Coronary artery (tissue), 2 donors: ENCODE measurements around the gene KLHDC4.

Experiments used
- DNase-seq: peaks from one replicate; pipeline ENCODE4 v3.0.0-alpha.2; 2017; ENCODE audit warnings: low spot score
- H3K27ac ChIP-seq, 2 donors: fragments of 200-600 bp; sonication (generic); one replicate each; pipeline ENCODE4 v1.5.1; 2016 to 2019
- H3K4me3 ChIP-seq: fragments of 200-600 bp; sonication (generic); 2 replicates; pipeline ENCODE4 v1.5.1; 2016; ENCODE audit warnings: mild to moderate bottlenecking, moderate library complexity
- TF ChIP-seq, protein P1 (sequence below): fragments of 200-600 bp; sonication (generic); IDR thresholded peaks from one replicate; pipeline ENCODE4 v1.5.1; 2019; ENCODE audit warnings: antibody characterized with exemption

The KLHDC4 gene

GRCh38 chr16:87680272-87680644, 85.5 kb downstream of the KLHDC4 start:
- H3K27ac ChIP-seq = no peak overlapping the region
- no peak for DNase-seq
- TF ChIP-seq, protein P1, sequence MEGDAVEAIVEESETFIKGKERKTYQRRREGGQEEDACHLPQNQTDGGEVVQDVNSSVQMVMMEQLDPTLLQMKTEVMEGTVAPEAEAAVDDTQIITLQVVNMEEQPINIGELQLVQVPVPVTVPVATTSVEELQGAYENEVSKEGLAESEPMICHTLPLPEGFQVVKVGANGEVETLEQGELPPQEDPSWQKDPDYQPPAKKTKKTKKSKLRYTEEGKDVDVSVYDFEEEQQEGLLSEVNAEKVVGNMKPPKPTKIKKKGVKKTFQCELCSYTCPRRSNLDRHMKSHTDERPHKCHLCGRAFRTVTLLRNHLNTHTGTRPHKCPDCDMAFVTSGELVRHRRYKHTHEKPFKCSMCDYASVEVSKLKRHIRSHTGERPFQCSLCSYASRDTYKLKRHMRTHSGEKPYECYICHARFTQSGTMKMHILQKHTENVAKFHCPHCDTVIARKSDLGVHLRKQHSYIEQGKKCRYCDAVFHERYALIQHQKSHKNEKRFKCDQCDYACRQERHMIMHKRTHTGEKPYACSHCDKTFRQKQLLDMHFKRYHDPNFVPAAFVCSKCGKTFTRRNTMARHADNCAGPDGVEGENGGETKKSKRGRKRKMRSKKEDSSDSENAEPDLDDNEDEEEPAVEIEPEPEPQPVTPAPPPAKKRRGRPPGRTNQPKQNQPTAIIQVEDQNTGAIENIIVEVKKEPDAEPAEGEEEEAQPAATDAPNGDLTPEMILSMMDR = no peak
- H3K4me3 ChIP-seq = no peak overlapping the region

DNA sequence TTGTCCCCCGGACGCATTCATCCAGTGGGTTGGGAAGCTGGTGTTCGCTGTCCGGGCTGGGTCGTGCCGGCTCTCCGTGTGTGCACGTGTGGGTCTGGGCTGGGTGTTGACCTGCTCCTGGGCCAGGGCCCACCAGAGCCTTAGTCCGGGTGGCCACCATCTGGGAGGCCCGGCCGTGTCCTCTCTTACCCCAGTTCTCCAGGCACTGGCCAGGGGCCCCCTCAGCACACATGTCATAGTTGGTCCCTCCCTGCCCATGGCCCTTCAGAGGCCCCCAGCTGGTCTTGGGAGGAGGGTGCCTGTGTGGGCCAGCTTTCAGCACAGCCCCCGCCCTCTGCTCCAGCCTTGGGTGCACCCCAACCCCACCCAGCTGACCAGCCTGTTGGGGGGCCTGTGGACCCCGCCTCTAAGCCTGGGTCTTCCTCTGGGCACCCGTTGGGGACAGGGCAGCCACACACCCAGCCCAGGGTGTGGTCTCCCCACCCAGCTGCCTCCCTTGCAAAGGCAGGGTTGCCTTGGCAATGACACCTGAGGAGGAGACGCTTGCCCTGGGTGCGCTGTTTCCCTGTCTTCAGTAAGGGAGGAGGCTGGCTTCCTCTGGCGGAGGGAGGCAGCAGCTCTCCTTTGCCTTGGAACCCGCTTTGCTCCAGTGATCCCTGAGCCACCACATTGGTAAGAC, 86.1 kb downstream of the KLHDC4 start:
- H3K27ac ChIP-seq = no peak overlapping the region
- TF ChIP-seq, protein P1 = no peak
- no peak for DNase-seq
- H3K4me3 ChIP-seq = no peak overlapping the region

DNA sequence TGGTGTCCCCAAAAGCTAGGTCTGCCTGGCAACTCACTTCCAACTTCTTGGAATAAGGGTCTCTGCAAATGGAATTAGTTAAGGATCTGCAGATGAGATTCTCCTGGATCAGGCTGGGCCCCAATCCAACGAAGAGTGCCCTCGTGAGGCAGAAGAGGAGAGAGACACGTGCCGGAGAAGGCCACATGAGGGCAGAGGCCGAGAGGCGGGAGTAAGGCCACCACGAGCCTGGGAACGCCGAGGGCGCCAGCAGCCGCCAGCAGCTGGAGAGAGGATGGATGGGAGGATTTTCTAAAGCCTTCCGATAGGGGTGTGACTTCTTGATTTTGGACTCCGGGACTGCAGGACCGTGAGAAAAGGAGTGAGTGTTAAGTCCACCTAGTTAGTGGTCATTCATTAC, 87.2 kb downstream of the KLHDC4 start:
- no peak overlapping the region for H3K4me3 ChIP-seq
- no peak for DNase-seq
- H3K27ac ChIP-seq = no peak overlapping the region
- TF ChIP-seq, protein P1 = no peak

DNA sequence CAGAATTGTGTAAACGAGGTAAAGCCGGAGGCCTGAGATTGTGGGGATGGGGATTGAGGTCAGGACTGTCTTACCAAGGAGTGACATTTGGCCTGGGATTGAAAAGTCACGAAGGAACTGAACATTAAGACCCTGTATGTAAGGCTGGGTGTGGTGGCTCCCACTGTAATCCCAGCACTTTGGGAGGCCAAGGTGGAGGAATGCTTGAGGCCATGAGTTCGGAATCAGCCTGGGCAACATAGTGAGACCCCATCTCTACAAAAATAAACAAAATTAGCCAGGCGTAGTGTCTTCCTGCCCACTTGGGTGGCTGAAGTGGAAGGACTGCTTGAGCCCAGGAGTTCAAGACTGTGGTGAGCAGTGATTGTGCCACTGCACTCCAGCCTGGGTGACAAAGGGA, 88.0 kb downstream of the KLHDC4 start:
- TF ChIP-seq, protein P1 = no peak
- H3K27ac ChIP-seq = no peak overlapping the region
- no peak for DNase-seq
- no peak overlapping the region for H3K4me3 ChIP-seq

- DNase-seq = no peak
- no peak overlapping the region for H3K4me3 ChIP-seq
- no peak overlapping the region for H3K27ac ChIP-seq
- TF ChIP-seq, protein P1 = no peak
Observed at GRCh38 chr16:87675111-87675719, 90.6 kb downstream of the KLHDC4 start.

- Histone ChIP-seq H3K27ac (no peak overlapping the region), H3K4me3 (no peak overlapping the region)
- TF ChIP-seq, protein P1 = no peak
- DNase-seq = no peak
Observed at GRCh38 chr16:87674419-87674818, 91.4 kb downstream of the KLHDC4 start.

- TF ChIP-seq, protein P1 = no peak
- H3K27ac ChIP-seq = no peak overlapping the region
Observed at GRCh38 chr16:87671715-87672270, 94.0 kb downstream of the KLHDC4 start.

More at GRCh38 chr16:87671715-87672270, 94.0 kb downstream of the KLHDC4 start:
- no peak for DNase-seq
- H3K4me3 ChIP-seq = no peak overlapping the region
